22Rv1 (cell line): ENCODE results near the gene HTT.

Source experiments
- H3K27ac ChIP-seq: fragments of 450-650 bp; 2 replicates; pipeline ENCODE4 v1.5.1; 2017
- ZFX ChIP-seq: fragments of 450-650 bp; IDR thresholded peaks from 2 replicates; pipeline ENCODE4 v1.6.1; 2017; ENCODE audit warnings: antibody characterized with exemption, borderline replicate concordance
- TF ChIP-seq, protein P1 (sequence below): fragments of 450-650 bp; IDR thresholded peaks from 2 replicates; pipeline ENCODE4 v1.5.1; 2017; ENCODE audit warnings: mild to moderate bottlenecking

Gene HTT

DNA sequence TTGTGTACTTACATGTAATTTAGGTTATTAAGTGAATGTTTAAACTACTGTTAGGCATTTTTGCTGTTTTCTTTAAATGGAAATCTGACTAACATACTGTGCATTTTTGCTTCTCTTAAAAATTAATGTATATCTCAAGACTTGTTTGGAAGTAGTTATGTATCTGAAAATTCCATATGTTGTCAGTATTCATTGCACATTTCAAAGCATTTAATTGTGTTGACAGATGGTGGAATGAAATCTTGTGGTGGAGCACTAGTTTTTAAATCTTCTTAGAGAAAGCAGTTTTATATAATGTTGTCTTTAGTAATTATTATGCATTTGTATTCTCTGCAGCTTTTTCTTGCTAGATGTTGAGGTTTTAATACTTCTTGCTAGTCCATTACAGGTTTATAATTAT lies 102.9 kb downstream of the HTT start:
- TF ChIP-seq, protein P1, sequence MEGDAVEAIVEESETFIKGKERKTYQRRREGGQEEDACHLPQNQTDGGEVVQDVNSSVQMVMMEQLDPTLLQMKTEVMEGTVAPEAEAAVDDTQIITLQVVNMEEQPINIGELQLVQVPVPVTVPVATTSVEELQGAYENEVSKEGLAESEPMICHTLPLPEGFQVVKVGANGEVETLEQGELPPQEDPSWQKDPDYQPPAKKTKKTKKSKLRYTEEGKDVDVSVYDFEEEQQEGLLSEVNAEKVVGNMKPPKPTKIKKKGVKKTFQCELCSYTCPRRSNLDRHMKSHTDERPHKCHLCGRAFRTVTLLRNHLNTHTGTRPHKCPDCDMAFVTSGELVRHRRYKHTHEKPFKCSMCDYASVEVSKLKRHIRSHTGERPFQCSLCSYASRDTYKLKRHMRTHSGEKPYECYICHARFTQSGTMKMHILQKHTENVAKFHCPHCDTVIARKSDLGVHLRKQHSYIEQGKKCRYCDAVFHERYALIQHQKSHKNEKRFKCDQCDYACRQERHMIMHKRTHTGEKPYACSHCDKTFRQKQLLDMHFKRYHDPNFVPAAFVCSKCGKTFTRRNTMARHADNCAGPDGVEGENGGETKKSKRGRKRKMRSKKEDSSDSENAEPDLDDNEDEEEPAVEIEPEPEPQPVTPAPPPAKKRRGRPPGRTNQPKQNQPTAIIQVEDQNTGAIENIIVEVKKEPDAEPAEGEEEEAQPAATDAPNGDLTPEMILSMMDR = no peak
- no peak for TF ChIP-seq ZFX
- no peak overlapping the region for H3K27ac ChIP-seq

DNA sequence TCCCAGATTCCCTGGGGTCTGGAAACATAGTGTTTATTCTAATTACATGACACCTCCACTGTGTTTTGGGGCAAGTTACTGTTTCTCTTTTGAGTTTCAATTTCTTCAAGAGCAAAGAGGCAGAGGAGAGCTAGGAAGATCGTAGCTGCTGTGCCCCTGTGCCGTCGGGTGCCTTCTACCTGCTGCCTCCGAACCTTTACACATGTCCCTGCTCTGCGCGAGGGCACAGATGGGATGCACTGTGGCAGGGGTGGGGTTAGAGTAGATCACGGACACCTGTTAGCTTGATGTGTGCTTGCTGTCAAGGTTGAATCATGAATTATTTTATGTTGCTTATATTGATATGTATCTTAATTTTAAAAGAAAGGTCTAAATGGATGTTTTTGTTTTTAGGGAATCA lies 103.4 kb downstream of the HTT start:
- no peak overlapping the region for H3K27ac ChIP-seq
- TF ChIP-seq, protein P1 = no peak
- no peak for TF ChIP-seq ZFX

DNA sequence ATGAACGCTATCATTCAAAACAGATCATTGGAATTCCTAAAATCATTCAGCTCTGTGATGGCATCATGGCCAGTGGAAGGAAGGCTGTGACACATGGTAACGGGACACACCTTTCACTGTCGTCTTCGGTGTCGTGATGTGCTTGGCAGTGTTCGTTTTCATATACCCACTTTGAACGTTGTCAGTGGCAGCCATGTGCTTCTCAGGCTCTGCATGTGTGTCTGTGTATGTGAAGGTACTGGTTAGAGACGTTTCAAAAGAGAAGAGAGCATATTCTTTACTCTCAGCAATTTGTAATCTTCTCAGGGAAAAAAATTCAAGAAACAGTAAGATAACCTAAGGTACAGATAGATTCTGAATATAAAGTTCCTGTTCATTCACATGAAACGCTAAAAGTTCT lies 103.9 kb downstream of the HTT start:
- TF ChIP-seq ZFX = no peak
- TF ChIP-seq, protein P1 = no peak
- H3K27ac ChIP-seq = no peak overlapping the region

DNA sequence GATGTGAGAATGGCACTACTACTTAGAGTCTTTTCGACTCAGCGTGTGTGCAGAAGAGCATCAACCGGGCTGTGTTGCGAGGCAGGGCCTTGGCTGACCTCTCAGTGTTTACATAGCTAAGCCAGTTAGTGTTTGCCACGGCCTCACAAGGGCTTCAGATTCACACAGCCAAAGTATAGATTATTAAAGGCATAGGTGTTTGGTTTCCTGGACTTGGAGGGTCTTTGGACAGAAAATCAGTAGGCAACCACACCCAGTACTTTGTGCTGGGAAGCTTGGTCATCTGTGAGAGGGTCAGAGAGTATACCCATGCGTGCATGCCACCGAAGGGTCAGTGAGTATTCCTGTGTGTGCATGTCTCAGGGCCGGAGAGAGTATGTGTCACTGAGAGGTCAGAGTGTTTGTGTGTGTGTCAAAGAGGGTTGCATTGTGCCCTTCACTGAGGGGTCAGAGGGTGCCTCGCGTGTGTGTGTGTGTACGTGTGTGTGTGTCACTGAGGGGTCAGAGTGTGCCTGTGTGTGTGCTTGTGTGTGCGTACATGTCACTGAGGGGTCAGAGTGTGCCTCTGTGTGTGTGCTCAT lies 104.7 kb downstream of the HTT start:
- TF ChIP-seq ZFX = no peak
- TF ChIP-seq, protein P1 = no peak
- no peak overlapping the region for H3K27ac ChIP-seq

DNA sequence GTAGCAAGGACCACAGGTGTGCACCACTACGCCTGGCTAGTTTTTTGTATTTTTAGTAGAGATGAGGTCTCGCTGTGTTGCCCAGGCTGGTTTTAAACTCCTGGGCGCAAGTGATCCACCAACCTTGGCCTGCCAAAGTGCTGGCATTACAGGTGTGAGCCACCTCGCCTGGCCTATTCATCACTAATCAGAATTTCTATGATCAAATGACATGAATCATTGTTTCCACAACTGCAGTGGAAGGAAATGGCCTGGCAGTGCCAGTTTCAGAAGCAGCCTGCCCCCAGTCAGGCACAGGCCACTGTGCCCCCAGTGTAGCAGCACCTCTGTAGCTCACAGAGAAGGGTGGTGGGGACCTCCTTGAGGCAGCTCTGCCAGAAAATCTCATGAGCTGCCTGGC lies 108.5 kb downstream of the HTT start:
- no peak for TF ChIP-seq ZFX
- TF ChIP-seq, protein P1 = no peak
- no peak overlapping the region for H3K27ac ChIP-seq

DNA sequence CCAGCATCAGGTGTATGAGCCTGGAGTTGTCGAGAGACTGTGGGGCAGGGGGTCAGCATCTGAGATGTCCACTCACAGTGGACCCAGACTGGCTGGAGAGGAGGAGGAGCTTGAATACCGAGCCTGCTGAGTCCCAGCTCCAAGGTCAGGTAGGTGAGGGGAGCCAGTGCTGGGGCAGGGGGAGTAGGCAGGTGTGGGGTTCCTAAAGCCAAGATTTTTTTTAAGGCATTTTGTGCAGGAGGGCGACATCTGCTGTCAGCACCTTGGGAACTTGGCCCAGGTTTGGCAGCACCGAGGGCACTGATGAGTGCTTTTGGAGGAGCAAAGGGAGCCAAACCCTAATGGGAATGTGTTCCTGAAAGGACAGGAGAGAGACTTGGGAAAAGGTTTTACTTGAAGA lies 110.2 kb downstream of the HTT start:
- H3K27ac ChIP-seq = no peak overlapping the region
- TF ChIP-seq, protein P1 = no peak
- no peak for TF ChIP-seq ZFX

DNA sequence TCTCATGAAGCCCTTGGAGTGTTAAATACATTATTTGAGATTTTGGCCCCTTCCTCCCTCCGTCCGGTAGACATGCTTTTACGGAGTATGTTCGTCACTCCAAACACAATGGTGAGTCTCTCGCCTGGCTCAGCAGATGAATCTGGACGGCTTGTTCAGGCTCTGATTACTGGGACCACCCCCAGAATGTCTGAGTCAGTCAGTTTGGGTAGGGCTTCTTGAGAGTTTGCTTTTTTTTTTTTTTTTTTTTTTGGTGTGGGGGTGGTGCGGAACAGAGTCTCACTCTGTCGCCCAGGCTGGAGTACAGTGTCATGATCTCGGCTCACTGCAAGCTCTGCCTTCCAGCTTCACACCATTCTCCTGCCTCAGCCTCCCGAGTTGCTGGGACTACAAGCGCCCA lies 112.1 kb downstream of the HTT start:
- no peak overlapping the region for H3K27ac ChIP-seq
- TF ChIP-seq, protein P1 = no peak
- TF ChIP-seq ZFX = no peak
